ENCODE results near the gene HSPG2. TPM values are rescaled to one million over a fixed set of nuclear protein-coding genes. Genes with fewer than 3 reads are reported as not detected.

HSPG2 gene
- total and polyA plus RNA-seq, 5 experiments from 2014 or later, result 0.46 to 7.2 (median 3.6) TPM; not detected in 1

- Mint-ChIP-seq H3K4me3 (no peak overlapping the region), H3K9me3 (no peaks in the 10 kb centered on the region), H3K27ac (peak overlapping the region in 2 of 10 donors; percentile 54 to 71), H3K36me3 (no peaks in the 10 kb centered on the region), H3K27me3 (no peaks in the 10 kb centered on the region), H3K4me1 (no peaks in the 10 kb centered on the region)
- ATAC-seq, result no peak
- POLR2A ChIA-PET, result no interaction called here
- no peak for DNase-seq
These were observed 96.1 kb downstream of the HSPG2 start for GRCh38 chr1:21840981-21841380.

- DNase-seq, result no peak
- no peak for ATAC-seq
- peaks cover 6 to 10% (median 8%) of the 10 kb centered on the region in 3 donors for H3K36me3 Mint-ChIP-seq
- no peak overlapping the region for H3K4me3 Mint-ChIP-seq
- H3K9me3 Mint-ChIP-seq, result peaks cover 0 to 9% (median 4%) of the 10 kb centered on the region in 9 donors
- no peak overlapping the region for H3K27ac Mint-ChIP-seq
- no peaks in the 10 kb centered on the region for H3K27me3 Mint-ChIP-seq
- H3K4me1 Mint-ChIP-seq, result no peaks in the 10 kb centered on the region
- POLR2A ChIA-PET, result interaction anchor here (1.3 kb wide), 1 partner anchor 14 kb away, joined by 3 read pairs; no protein-coding TSS in a partner anchor
These were observed 97.6 kb downstream of the HSPG2 start for GRCh38 chr1:21839337-21840037.

- POLR2A ChIA-PET, result interaction anchor here (1.3 kb wide), 1 partner anchor 13 kb away, joined by 3 read pairs; no protein-coding TSS in a partner anchor
- no peak for ATAC-seq
- peaks cover 13 to 19% (median 18%) of the 10 kb centered on the region in 3 donors for H3K36me3 Mint-ChIP-seq
These were observed 98.6 kb downstream of the HSPG2 start for GRCh38 chr1:21838359-21839157.

GRCh38 chr1:21837476-21837875 lies 99.6 kb downstream of the HSPG2 start:
- peaks cover 18 to 22% (median 21%) of the 10 kb centered on the region in 3 donors for H3K36me3 Mint-ChIP-seq
- ATAC-seq (no peak), DNase-seq (no peak)
- no peak overlapping the region for H3K27ac Mint-ChIP-seq
- H3K4me3 Mint-ChIP-seq, result no peak overlapping the region
- peaks cover 0 to 23% (median 11%) of the 10 kb centered on the region in 9 donors for H3K9me3 Mint-ChIP-seq
- no peaks in the 10 kb centered on the region for H3K27me3 Mint-ChIP-seq
- H3K4me1 Mint-ChIP-seq, result no peaks in the 10 kb centered on the region
- POLR2A ChIA-PET, result no interaction called here

More at GRCh38 chr1:21838359-21839157, 98.6 kb downstream of the HSPG2 start:
- Mint-ChIP-seq H3K4me3 (no peak overlapping the region), H3K27ac (peak overlapping the region in 2 of 10 donors; percentile 20 to 73), H3K4me1 (no peaks in the 10 kb centered on the region), H3K27me3 (no peaks in the 10 kb centered on the region), H3K9me3 (peaks cover 0 to 18% (median 11%) of the 10 kb centered on the region in 9 donors)
- no peak for DNase-seq

- no peak for DNase-seq
- POLR2A ChIA-PET, result no interaction called here
- peaks cover 0 to 24% (median 11%) of the 10 kb centered on the region in 9 donors for H3K9me3 Mint-ChIP-seq
- no peak overlapping the region for H3K4me3 Mint-ChIP-seq
- no peaks in the 10 kb centered on the region for H3K27me3 Mint-ChIP-seq
- no peaks in the 10 kb centered on the region for H3K4me1 Mint-ChIP-seq
- peaks cover 18 to 22% (median 21%) of the 10 kb centered on the region in 3 donors for H3K36me3 Mint-ChIP-seq
- H3K27ac Mint-ChIP-seq, result no peak overlapping the region
- no peak for ATAC-seq
These were observed 100.4 kb downstream of the HSPG2 start for GRCh38 chr1:21836729-21837128.

GRCh38 chr1:21836010-21836409 lies 101.1 kb downstream of the HSPG2 start:
- ATAC-seq (no peak), DNase-seq (no peak)
- peaks cover 18 to 22% (median 21%) of the 10 kb centered on the region in 3 donors for H3K36me3 Mint-ChIP-seq
- H3K4me3 Mint-ChIP-seq, result no peak overlapping the region
- no peaks in the 10 kb centered on the region for H3K27me3 Mint-ChIP-seq
- H3K4me1 Mint-ChIP-seq, result no peaks in the 10 kb centered on the region
- H3K9me3 Mint-ChIP-seq, result peaks cover 0 to 24% (median 11%) of the 10 kb centered on the region in 9 donors
- H3K27ac Mint-ChIP-seq, result no peak overlapping the region
- POLR2A ChIA-PET, result no interaction called here

- peaks cover 18 to 22% (median 21%) of the 10 kb centered on the region in 3 donors for H3K36me3 Mint-ChIP-seq
- H3K27me3 Mint-ChIP-seq, result no peaks in the 10 kb centered on the region
- ATAC-seq (no peak), DNase-seq (peak in 1 of 10 donors; percentile 58)
- POLR2A ChIA-PET, result no interaction called here
- H3K4me1 Mint-ChIP-seq, result no peaks in the 10 kb centered on the region
- no peak overlapping the region for H3K4me3 Mint-ChIP-seq
- H3K27ac Mint-ChIP-seq, result no peak overlapping the region
- peaks cover 0 to 24% (median 11%) of the 10 kb centered on the region in 9 donors for H3K9me3 Mint-ChIP-seq
These were observed 102.4 kb downstream of the HSPG2 start for GRCh38 chr1:21834666-21835065.

- DNase-seq (peak in 1 of 10 donors; percentile 46), ATAC-seq (no peak)
- H3K27ac Mint-ChIP-seq, result peak overlapping the region in 1 of 10 donors; percentile 38
- H3K4me1 Mint-ChIP-seq, result no peaks in the 10 kb centered on the region
- H3K9me3 Mint-ChIP-seq, result peaks cover 0 to 24% (median 11%) of the 10 kb centered on the region in 9 donors
- H3K27me3 Mint-ChIP-seq, result no peaks in the 10 kb centered on the region
- no peak overlapping the region for H3K4me3 Mint-ChIP-seq
- H3K36me3 Mint-ChIP-seq, result peaks cover 18 to 22% (median 21%) of the 10 kb centered on the region in 3 donors
- POLR2A ChIA-PET, result no interaction called here
These were observed 103.0 kb downstream of the HSPG2 start for GRCh38 chr1:21834094-21834493.

GRCh38 chr1:21833392-21833976 lies 103.6 kb downstream of the HSPG2 start:
- Mint-ChIP-seq H3K27ac (no peak overlapping the region), H3K4me1 (no peaks in the 10 kb centered on the region), H3K4me3 (no peak overlapping the region), H3K36me3 (peaks cover 18 to 22% (median 21%) of the 10 kb centered on the region in 3 donors), H3K9me3 (peaks cover 0 to 24% (median 11%) of the 10 kb centered on the region in 9 donors), H3K27me3 (no peaks in the 10 kb centered on the region)
- ATAC-seq, result no peak
- POLR2A ChIA-PET, result no interaction called here
- no peak for DNase-seq

- POLR2A ChIA-PET, result no interaction called here
- Mint-ChIP-seq H3K27ac (no peak overlapping the region), H3K36me3 (peaks cover 18 to 22% (median 21%) of the 10 kb centered on the region in 3 donors)
These were observed 105.6 kb downstream of the HSPG2 start for GRCh38 chr1:21831454-21831970.

GRCh38 chr1:21830792-21831453 lies 106.2 kb downstream of the HSPG2 start:
- POLR2A ChIA-PET, result no interaction called here

More at GRCh38 chr1:21831454-21831970, 105.6 kb downstream of the HSPG2 start:
- Mint-ChIP-seq H3K4me3 (no peak overlapping the region), H3K4me1 (no peaks in the 10 kb centered on the region), H3K27me3 (no peaks in the 10 kb centered on the region), H3K9me3 (peaks cover 0 to 24% (median 11%) of the 10 kb centered on the region in 9 donors)
- ATAC-seq (no peak), DNase-seq (no peak)

GRCh38 chr1:21829294-21829693 lies 107.8 kb downstream of the HSPG2 start:
- POLR2A ChIA-PET, result no interaction called here
- H3K9me3 Mint-ChIP-seq, result peaks cover 0 to 13% (median 8%) of the 10 kb centered on the region in 9 donors
- no peaks in the 10 kb centered on the region for H3K27me3 Mint-ChIP-seq
- H3K36me3 Mint-ChIP-seq, result peaks cover 8 to 13% (median 11%) of the 10 kb centered on the region in 3 donors
- H3K4me1 Mint-ChIP-seq, result no peaks in the 10 kb centered on the region
- DNase-seq, result no peak
- H3K4me3 Mint-ChIP-seq, result peak overlapping the region in 1 of 10 donors; percentile 20
- ATAC-seq, result no peak
- no peak overlapping the region for H3K27ac Mint-ChIP-seq

More at GRCh38 chr1:21830792-21831453, 106.2 kb downstream of the HSPG2 start:
- Mint-ChIP-seq H3K4me3 (no peak overlapping the region), H3K4me1 (no peaks in the 10 kb centered on the region), H3K9me3 (peaks cover 0 to 24% (median 11%) of the 10 kb centered on the region in 9 donors), H3K27ac (no peak overlapping the region), H3K36me3 (peaks cover 18 to 22% (median 21%) of the 10 kb centered on the region in 3 donors), H3K27me3 (no peaks in the 10 kb centered on the region)
- no peak for DNase-seq
- no peak for ATAC-seq
